GM21717 (cell line): ENCODE measurements around the gene FES.

Source experiments
- ATAC-seq: cut with Tn5 transposase; IDR thresholded peaks from one replicate; pipeline ENCODE4 v1.9.1; 2021; ENCODE audit warnings: mild to moderate bottlenecking, moderate library complexity; ENCODE audit not compliant: unreplicated experiment

The FES gene

GRCh38 chr15:90890839-90891238 is 6.5 kb downstream of the FES start:
- no peak for ATAC-seq

GRCh38 chr15:90891346-90891949 is 7.1 kb downstream of the FES start:
- ATAC-seq = no peak

GRCh38 chr15:90892023-90892422 is 7.7 kb downstream of the FES start:
- no peak for ATAC-seq

- no peak for ATAC-seq
These were observed 8.3 kb downstream of the FES start for GRCh38 chr15:90892498-90893174.

GRCh38 chr15:90893175-90894090 is 9.1 kb downstream of the FES start:
- no peak for ATAC-seq

GRCh38 chr15:90895571-90896117 is 11.3 kb downstream of the FES start:
- ATAC-seq = no peak

GRCh38 chr15:90897131-90897655 is 12.9 kb downstream of the FES start:
- peak; percentile 53 for ATAC-seq

- no peak for ATAC-seq
These were observed 17.1 kb downstream of the FES start for GRCh38 chr15:90901175-90902039.

- ATAC-seq = peak; percentile 65
These were observed 17.9 kb downstream of the FES start for GRCh38 chr15:90902040-90902839.

- peak; percentile 66 for ATAC-seq
These were observed 18.8 kb downstream of the FES start, which contains the start of gene MAN2A2 for GRCh38 chr15:90902840-90903732. MAN2A2 (plus strand) TSS chr15:90903302; CDS start chr15:90904208, 906 bp downstream.

- no peak for ATAC-seq
These were observed 19.6 kb downstream of the FES start for GRCh38 chr15:90903733-90904536.

GRCh38 chr15:90904746-90905145 is 20.4 kb downstream of the FES start:
- ATAC-seq = no peak

- no peak for ATAC-seq
These were observed 21.2 kb downstream of the FES start for GRCh38 chr15:90905306-90906180.

- ATAC-seq = no peak
These were observed 22.0 kb downstream of the FES start for GRCh38 chr15:90906181-90906849.

- no peak for ATAC-seq
These were observed 22.9 kb downstream of the FES start for GRCh38 chr15:90907051-90907660.
